PC-9 (cell line): ENCODE measurements around the gene ATG4D.

Source experiments
- CTCF ChIP-seq: fragments of 200-600 bp; sonication (generic); conservative IDR thresholded peaks from 2 replicates; pipeline ENCODE4 v1.6.1; 2017; ENCODE audit warnings: mixed run types, antibody characterized with exemption, mild to moderate bottlenecking, moderate library complexity
- EZH2 ChIP-seq: fragments of 200-600 bp; sonication (generic); IDR thresholded peaks from 2 replicates; pipeline ENCODE4 v1.8.0; 2017; ENCODE audit warnings: antibody characterized with exemption, low read depth

DNA sequence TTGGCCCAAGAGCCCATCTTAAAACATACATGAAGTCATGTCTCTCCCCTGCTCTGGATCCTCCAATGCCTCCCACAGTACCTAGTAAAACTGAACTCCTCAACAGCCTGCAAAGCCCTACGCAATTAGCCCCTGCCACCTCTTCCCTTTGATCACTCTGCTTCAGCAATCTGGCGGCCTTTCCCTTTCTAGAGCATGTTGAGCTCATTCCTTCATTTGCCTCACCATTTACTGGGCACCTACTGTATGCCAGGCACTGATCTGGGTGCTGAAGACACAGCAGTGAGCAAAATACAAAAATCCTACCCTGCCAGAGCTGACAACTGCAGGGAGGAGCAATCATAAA is 43.5 kb upstream of the ATG4D start:
- TF ChIP-seq CTCF = no peak
- TF ChIP-seq EZH2 = no peak
